AG04450 (cell line): ENCODE measurements around the gene EEPD1. TPM values are rescaled to one million over a fixed set of nuclear protein-coding genes. Genes with fewer than 3 reads are reported as not detected.
A peak's percentile ranks its signal among the peaks of the same experiment; 100 is the strongest.

ENCODE experiments used
- CTCF ChIA-PET: fragments of 300-600, 350-600 bp; formaldehyde crosslinking; extraction: SDS; loops from one replicate; lab custom pipeline; 2022; ENCODE audit warnings: antibody characterized with exemption, inconsistent platforms; lab: Charles Lee
- POLR2A ChIA-PET: fragments of 350-600 bp; formaldehyde crosslinking; extraction: SDS; loops from one replicate; lab custom pipeline; 2021; ENCODE audit warnings: antibody characterized with exemption, inconsistent platforms; lab: Yijun Ruan, JAX
- DNase-seq: peaks from one replicate; pipeline ENCODE4 v3.0.0-alpha.2; 2011; ENCODE audit warnings: low read depth, low spot score
- H3K27ac ChIP-seq: one replicate; pipeline ENCODE4 v1.5.1; 2012; ENCODE audit warnings: low read depth, low read length, control low read depth
- H3K27me3 ChIP-seq: one replicate; pipeline ENCODE4 v1.6.0; 2012; ENCODE audit warnings: low read length; ENCODE audit not compliant: control insufficient read depth, insufficient read depth
- H3K4me3 ChIP-seq: 2 replicates; pipeline ENCODE4 v1.5.1; 2011; ENCODE audit warnings: mild to moderate bottlenecking, low read depth, low read length, control low read depth
- H3K9me3 ChIP-seq: 2 replicates; pipeline ENCODE4 v1.5.1; 2012; ENCODE audit warnings: low read length; ENCODE audit not compliant: control insufficient read depth, insufficient read depth
- CTCF ChIP-seq: IDR thresholded peaks from 2 replicates; pipeline ENCODE4 v1.5.1; 2011; ENCODE audit warnings: low read depth, low read length, control low read depth, inconsistent platforms
- polyA plus RNA-seq: library from polyadenylated mRNA; depleted of rRNA; stranded (reverse); fragments of >200 nt; gene quantifications from 2 replicates; pipeline ENCODE4 v1.2.3, GENCODE V29; 2011

EEPD1 gene
- polyA plus RNA-seq, 1 experiment, result 21.1 TPM

GRCh38 chr7:36338256-36338655, 185.2 kb downstream of the EEPD1 start:
- Histone ChIP-seq H3K9me3 (no peaks in the 10 kb centered on the region), H3K27me3 (peaks cover 7% of the 10 kb centered on the region), H3K4me3 (no peak overlapping the region), H3K27ac (no peak overlapping the region)
- no peak for TF ChIP-seq CTCF
- ChIA-PET POLR2A (no interaction called here), CTCF (interaction anchor here (2.9 kb wide), 1 partner anchor 19 kb away, joined by 19 read pairs; no protein-coding TSS in a partner anchor)
- no peak for DNase-seq

- ChIA-PET CTCF (interaction anchor here (0.6 to 1.7 kb wide), 2 partner anchors 8 to 24 kb away, joined by 6 to 8 read pairs; no protein-coding TSS in a partner anchor), POLR2A (no interaction called here)
- Histone ChIP-seq H3K4me3 (no peak overlapping the region), H3K9me3 (no peaks in the 10 kb centered on the region), H3K27ac (no peak overlapping the region), H3K27me3 (peaks cover 3% of the 10 kb centered on the region)
- no peak for DNase-seq
- TF ChIP-seq CTCF, result no peak
Measured at GRCh38 chr7:36343548-36343947, 190.5 kb downstream of the EEPD1 start.

- peaks cover 3% of the 10 kb centered on the region for H3K27me3 ChIP-seq
- CTCF ChIA-PET, result no interaction called here
- no peak for TF ChIP-seq CTCF
Measured at GRCh38 chr7:36344622-36345021, 191.6 kb downstream of the EEPD1 start.

GRCh38 chr7:36346260-36346831, 193.3 kb downstream of the EEPD1 start:
- no peak for TF ChIP-seq CTCF

More at GRCh38 chr7:36344622-36345021, 191.6 kb downstream of the EEPD1 start:
- POLR2A ChIA-PET, result no interaction called here
- no peak overlapping the region for H3K4me3 ChIP-seq
- no peak overlapping the region for H3K27ac ChIP-seq
- H3K9me3 ChIP-seq, result no peaks in the 10 kb centered on the region
- no peak for DNase-seq

GRCh38 chr7:36348256-36348655, 195.2 kb downstream of the EEPD1 start:
- no peak overlapping the region for H3K4me3 ChIP-seq
- peak; percentile 29 for DNase-seq
- peaks cover 3% of the 10 kb centered on the region for H3K27me3 ChIP-seq
- ChIA-PET CTCF (interaction anchor here (1.6 to 2.8 kb wide), 2 partner anchors 19 to 29 kb away, joined by 6 to 15 read pairs; a partner anchor contains a TSS), POLR2A (interaction anchor here (0.6 kb wide), 1 partner anchor 1230 kb away, joined by 5 read pairs; no protein-coding TSS in a partner anchor)
- no peak for TF ChIP-seq CTCF
- H3K27ac ChIP-seq, result no peak overlapping the region
- no peaks in the 10 kb centered on the region for H3K9me3 ChIP-seq

More at GRCh38 chr7:36346260-36346831, 193.3 kb downstream of the EEPD1 start:
- Histone ChIP-seq H3K27me3 (peaks cover 3% of the 10 kb centered on the region), H3K9me3 (no peaks in the 10 kb centered on the region), H3K27ac (no peak overlapping the region), H3K4me3 (no peak overlapping the region)
- ChIA-PET CTCF (interaction anchor here (2.8 kb wide), 1 partner anchor 20 kb away, joined by 15 read pairs; a partner anchor contains a TSS), POLR2A (no interaction called here)
- DNase-seq, result no peak
